Measurements from ENCODE around the gene SETD7.

Gene SETD7

DNA sequence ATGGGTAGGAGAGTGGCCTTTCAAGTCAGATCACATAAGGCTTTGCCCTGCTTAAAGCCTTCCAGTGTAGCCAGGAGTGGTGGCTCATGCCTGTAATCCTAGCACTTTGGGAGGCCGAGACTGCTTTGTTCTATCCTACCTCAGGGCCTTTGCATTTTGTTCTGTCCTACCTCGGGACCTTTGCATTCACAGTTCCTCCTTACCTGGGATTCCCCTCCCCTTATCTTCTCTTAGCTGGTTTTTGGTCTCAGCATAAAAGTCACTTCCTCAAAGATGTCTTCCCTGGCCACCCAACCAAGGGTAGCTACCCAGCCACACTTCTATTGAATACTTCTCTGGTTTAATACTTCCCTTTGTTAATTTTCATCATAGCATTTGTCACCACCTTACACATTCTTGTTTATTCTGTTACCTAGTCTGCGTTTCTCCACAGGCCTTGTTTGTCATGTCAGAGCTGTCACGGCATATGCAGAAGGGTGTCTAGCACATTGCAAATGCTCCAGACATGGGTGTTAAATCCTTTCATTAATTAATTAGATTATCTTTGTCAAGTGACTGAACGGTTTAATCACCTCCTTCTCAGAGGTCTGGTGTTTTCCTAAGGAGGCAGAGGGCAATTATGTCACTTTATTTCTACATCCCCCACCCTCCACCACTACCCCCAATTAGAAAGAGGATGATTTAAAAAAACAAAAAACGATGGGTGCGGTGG is 11.3 kb upstream of the SETD7 start:
- Histone ChIP-seq H3K9me2 (replicated peaks; ENCODE audit: control insufficient read depth, low read length) (no peaks in the 10 kb centered on the region), H3K27ac (ENCODE audit: low read depth, low read length) (no peak overlapping the region), H3F3A (ENCODE audit: control insufficient read depth, insufficient read depth) (no peaks in the 10 kb centered on the region), H3K4me3 (ENCODE audit: low read length) (no peak overlapping the region), H3K36me3 (ENCODE audit: control insufficient read depth, low read length) (no peaks in the 10 kb centered on the region), H3K4me2 (ENCODE audit: low read length) (no peak overlapping the region), H3K79me2 (ENCODE audit: control insufficient read depth, low read length) (no peaks in the 10 kb centered on the region), H4K20me1 (ENCODE audit: control insufficient read depth, insufficient read depth, low read depth, low read length) (no peaks in the 10 kb centered on the region), H3K9me3 (ENCODE audit: control insufficient read depth, insufficient read depth, low read length) (no peaks in the 10 kb centered on the region), H3K27me3 (ENCODE audit: control insufficient read depth, low read length) (no peaks in the 10 kb centered on the region), H3K4me1 (ENCODE audit: control insufficient read depth, low read length) (peaks cover 7% of the 10 kb centered on the region)
- TF ChIP-seq EZH2phosphoT487 (IDR thresholded peaks at IDR 0.05; ENCODE audit: borderline replicate concordance, low read length): no peak
- TF ChIP-seq, protein P1, sequence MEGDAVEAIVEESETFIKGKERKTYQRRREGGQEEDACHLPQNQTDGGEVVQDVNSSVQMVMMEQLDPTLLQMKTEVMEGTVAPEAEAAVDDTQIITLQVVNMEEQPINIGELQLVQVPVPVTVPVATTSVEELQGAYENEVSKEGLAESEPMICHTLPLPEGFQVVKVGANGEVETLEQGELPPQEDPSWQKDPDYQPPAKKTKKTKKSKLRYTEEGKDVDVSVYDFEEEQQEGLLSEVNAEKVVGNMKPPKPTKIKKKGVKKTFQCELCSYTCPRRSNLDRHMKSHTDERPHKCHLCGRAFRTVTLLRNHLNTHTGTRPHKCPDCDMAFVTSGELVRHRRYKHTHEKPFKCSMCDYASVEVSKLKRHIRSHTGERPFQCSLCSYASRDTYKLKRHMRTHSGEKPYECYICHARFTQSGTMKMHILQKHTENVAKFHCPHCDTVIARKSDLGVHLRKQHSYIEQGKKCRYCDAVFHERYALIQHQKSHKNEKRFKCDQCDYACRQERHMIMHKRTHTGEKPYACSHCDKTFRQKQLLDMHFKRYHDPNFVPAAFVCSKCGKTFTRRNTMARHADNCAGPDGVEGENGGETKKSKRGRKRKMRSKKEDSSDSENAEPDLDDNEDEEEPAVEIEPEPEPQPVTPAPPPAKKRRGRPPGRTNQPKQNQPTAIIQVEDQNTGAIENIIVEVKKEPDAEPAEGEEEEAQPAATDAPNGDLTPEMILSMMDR (IDR thresholded peaks at IDR 0.05; ENCODE audit: low read depth, low read length, poor library complexity, severe bottlenecking): no peak

GRCh38 chr4:139564502-139564901 is 8.5 kb upstream of the SETD7 start:
- no peak for TF ChIP-seq EZH2phosphoT487 (IDR thresholded peaks at IDR 0.05; ENCODE audit: borderline replicate concordance, low read length)
- TF ChIP-seq, protein P1 (IDR thresholded peaks at IDR 0.05; ENCODE audit: low read depth, low read length, poor library complexity, severe bottlenecking): peak; percentile 56
- no peak overlapping the region for H3K27ac ChIP-seq (ENCODE audit: low read depth, low read length)

GRCh38 chr4:139563515-139563914 is 7.5 kb upstream of the SETD7 start:
- Histone ChIP-seq H3K4me2 (ENCODE audit: low read length) (no peak overlapping the region), H3K9me3 (ENCODE audit: control insufficient read depth, insufficient read depth, low read length) (no peaks in the 10 kb centered on the region), H3K36me3 (ENCODE audit: control insufficient read depth, low read length) (no peaks in the 10 kb centered on the region), H3K27me3 (ENCODE audit: control insufficient read depth, low read length) (no peaks in the 10 kb centered on the region), H3K9me2 (replicated peaks; ENCODE audit: control insufficient read depth, low read length) (no peaks in the 10 kb centered on the region), H3K79me2 (ENCODE audit: control insufficient read depth, low read length) (no peaks in the 10 kb centered on the region), H4K20me1 (ENCODE audit: control insufficient read depth, insufficient read depth, low read depth, low read length) (no peaks in the 10 kb centered on the region), H3K4me3 (ENCODE audit: low read length) (no peak overlapping the region), H3K27ac (ENCODE audit: low read depth, low read length) (no peak overlapping the region), H3F3A (ENCODE audit: control insufficient read depth, insufficient read depth) (peaks cover 17% of the 10 kb centered on the region; the same call in 1 of the 2 replicates), H3K4me1 (ENCODE audit: control insufficient read depth, low read length) (peaks cover 39% of the 10 kb centered on the region)
- no peak for TF ChIP-seq EZH2phosphoT487 (IDR thresholded peaks at IDR 0.05; ENCODE audit: borderline replicate concordance, low read length)
- TF ChIP-seq, protein P1 (IDR thresholded peaks at IDR 0.05; ENCODE audit: low read depth, low read length, poor library complexity, severe bottlenecking): no peak

More at GRCh38 chr4:139564502-139564901, 8.5 kb upstream of the SETD7 start:
- Histone ChIP-seq H3K36me3 (ENCODE audit: control insufficient read depth, low read length) (no peaks in the 10 kb centered on the region), H3K9me3 (ENCODE audit: control insufficient read depth, insufficient read depth, low read length) (no peaks in the 10 kb centered on the region), H3K27me3 (ENCODE audit: control insufficient read depth, low read length) (no peaks in the 10 kb centered on the region), H4K20me1 (ENCODE audit: control insufficient read depth, insufficient read depth, low read depth, low read length) (no peaks in the 10 kb centered on the region), H3K4me3 (ENCODE audit: low read length) (no peak overlapping the region), H3F3A (ENCODE audit: control insufficient read depth, insufficient read depth) (0 out of 2 replicates have a peak, but pooled peaks cover 8% of the 10 kb centered on the region), H3K4me1 (ENCODE audit: control insufficient read depth, low read length) (peaks cover 29% of the 10 kb centered on the region), H3K79me2 (ENCODE audit: control insufficient read depth, low read length) (no peaks in the 10 kb centered on the region), H3K4me2 (ENCODE audit: low read length) (no peak overlapping the region), H3K9me2 (replicated peaks; ENCODE audit: control insufficient read depth, low read length) (no peaks in the 10 kb centered on the region)
